Colonic mucosa (tissue), 4 donors: ENCODE data around the gene PPEF2. TPM values are rescaled to one million over a fixed set of nuclear protein-coding genes. Genes with fewer than 3 reads are reported as not detected.

Experiments
- DNase-seq: peaks from one replicate; pipeline ENCODE4 v3.0.0-alpha.2; 2020
- H3K27ac ChIP-seq: fragments of 200-600 bp; one replicate; pipeline ENCODE4 v1.8.0; 2021
- H3K27me3 ChIP-seq: fragments of 200-600 bp; one replicate; pipeline ENCODE4 v1.8.0; 2021
- H3K36me3 ChIP-seq: fragments of 200-600 bp; one replicate; pipeline ENCODE4 v1.8.0; 2021
- H3K4me1 ChIP-seq: fragments of 200-600 bp; one replicate; pipeline ENCODE4 v1.8.0; 2021; ENCODE audit warnings: mild to moderate bottlenecking
- H3K4me3 ChIP-seq: fragments of 200-600 bp; one replicate; pipeline ENCODE4 v1.8.0; 2021
- H3K9ac ChIP-seq, 2 donors: one replicate each; pipeline ENCODE4 v1.7.0; 2013; ENCODE audit warnings: control low read depth in 2 of 2, low read depth in 2 of 2, low read length in 2 of 2
- H3K9me3 ChIP-seq: fragments of 200-600 bp; one replicate; pipeline ENCODE4 v1.8.0; 2021
- intact Hi-C: fragments of 100-400 bp; cut with DNase I; formaldehyde crosslinking; loops from one replicate; pipeline ENCODE4 v1.14.1; 2022
- total RNA-seq, 2 donors: library from RNA; stranded (reverse); fragmentation: NEBNext Ultra II Directional in 1 of 2; extraction: Animal tissue kit (Norgen Biotek cat#: 25700) in 1 of 2; gene quantifications; one replicate each; pipeline ENCODE4 v1.2.1, GENCODE V29; 2021
- TF ChIP-seq, protein P1 (sequence below): fragments of 200-600 bp; IDR thresholded peaks from one replicate; pipeline ENCODE4 v1.8.0; 2022; ENCODE audit warnings: antibody characterized with exemption, mild to moderate bottlenecking
- donor health status: healthy.
- donor health status: DM: no; HTN: no; CAD: no.
- donor health status: DM: no; HTN: no; CAD: no.

Gene PPEF2
- total RNA-seq, 2 donors from 2014 or later = not detected

DNA sequence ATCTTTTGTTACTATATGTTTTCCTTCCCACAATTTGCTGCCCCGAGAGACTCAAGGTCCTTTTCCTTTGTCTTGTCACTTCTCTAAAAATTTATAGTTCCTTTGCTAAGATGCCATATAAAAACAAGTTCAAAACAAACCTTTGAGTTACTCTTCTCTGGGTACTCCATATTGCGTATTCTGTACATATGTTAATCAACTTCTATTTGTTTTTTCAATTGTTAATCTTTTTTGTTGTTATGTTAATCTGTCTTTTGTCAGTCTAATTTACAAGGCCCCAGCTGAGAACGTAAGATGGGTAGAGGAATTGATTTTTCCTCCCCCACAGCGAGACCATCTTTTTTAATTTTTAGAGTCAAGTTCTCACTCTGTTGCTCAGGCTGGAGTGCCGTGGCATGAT, 7.2 kb upstream of the PPEF2 start:
- intact Hi-C loops = no loop called here
- H3K9me3 ChIP-seq = no peaks in the 10 kb centered on the region
- no peak overlapping the region for H3K4me3 ChIP-seq
- no peaks in the 10 kb centered on the region for H3K27me3 ChIP-seq
- H3K36me3 ChIP-seq = no peaks in the 10 kb centered on the region
- H3K27ac ChIP-seq = no peak overlapping the region
- no peak for DNase-seq
- no peak overlapping the region for H3K9ac ChIP-seq
- TF ChIP-seq, protein P1, sequence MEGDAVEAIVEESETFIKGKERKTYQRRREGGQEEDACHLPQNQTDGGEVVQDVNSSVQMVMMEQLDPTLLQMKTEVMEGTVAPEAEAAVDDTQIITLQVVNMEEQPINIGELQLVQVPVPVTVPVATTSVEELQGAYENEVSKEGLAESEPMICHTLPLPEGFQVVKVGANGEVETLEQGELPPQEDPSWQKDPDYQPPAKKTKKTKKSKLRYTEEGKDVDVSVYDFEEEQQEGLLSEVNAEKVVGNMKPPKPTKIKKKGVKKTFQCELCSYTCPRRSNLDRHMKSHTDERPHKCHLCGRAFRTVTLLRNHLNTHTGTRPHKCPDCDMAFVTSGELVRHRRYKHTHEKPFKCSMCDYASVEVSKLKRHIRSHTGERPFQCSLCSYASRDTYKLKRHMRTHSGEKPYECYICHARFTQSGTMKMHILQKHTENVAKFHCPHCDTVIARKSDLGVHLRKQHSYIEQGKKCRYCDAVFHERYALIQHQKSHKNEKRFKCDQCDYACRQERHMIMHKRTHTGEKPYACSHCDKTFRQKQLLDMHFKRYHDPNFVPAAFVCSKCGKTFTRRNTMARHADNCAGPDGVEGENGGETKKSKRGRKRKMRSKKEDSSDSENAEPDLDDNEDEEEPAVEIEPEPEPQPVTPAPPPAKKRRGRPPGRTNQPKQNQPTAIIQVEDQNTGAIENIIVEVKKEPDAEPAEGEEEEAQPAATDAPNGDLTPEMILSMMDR = no peak
- no peaks in the 10 kb centered on the region for H3K4me1 ChIP-seq

DNA sequence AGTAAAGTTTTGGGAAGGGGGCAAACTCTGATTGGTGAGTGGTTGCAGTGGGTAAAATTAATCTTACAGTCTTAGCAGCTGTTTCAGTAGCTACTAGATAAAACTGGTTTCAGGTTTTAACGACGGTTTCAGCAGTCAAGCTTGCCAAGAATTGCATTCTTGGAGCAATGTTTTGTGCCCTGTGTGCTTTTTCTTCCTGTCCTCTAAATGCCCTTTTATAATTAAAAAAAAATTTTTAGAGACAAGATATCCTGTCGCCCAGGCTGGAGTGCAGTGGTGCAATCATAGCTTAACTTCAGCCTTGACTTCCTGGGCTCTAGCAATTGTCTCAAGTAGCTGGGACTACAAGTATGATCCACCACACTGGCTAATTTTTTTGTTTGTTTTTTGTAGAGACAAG, 6.3 kb upstream of the PPEF2 start:
- no peak for DNase-seq
- intact Hi-C loops = no loop called here
- Histone ChIP-seq H3K36me3 (no peaks in the 10 kb centered on the region), H3K4me3 (no peak overlapping the region), H3K4me1 (no peaks in the 10 kb centered on the region), H3K9me3 (no peaks in the 10 kb centered on the region), H3K27ac (no peak overlapping the region), H3K9ac (no peak overlapping the region), H3K27me3 (no peaks in the 10 kb centered on the region)
- TF ChIP-seq, protein P1 = no peak

DNA sequence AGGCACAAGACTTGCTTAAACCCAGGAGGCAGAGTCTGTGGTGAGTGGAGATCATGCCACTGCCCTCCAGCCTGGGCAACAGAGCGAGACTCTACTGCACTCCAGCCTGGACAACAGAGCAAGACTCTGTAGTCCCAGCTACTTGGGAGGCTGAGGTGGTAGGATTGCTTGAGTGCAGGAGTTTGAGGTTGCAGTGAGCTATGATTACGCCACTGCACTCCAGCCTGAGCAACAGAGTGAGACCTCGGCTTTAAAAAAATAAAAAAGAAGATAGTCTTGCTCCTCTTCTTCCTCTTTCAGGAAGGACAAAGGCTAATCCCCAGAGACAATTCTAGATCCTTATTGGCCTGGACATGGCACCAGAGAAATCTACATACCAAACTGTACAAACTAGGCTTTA, 5.7 kb upstream of the PPEF2 start:
- TF ChIP-seq, protein P1 = no peak
- no peak for DNase-seq
- intact Hi-C loops = no loop called here
- no peaks in the 10 kb centered on the region for H3K36me3 ChIP-seq
- H3K9ac ChIP-seq = no peak overlapping the region
- H3K9me3 ChIP-seq = no peaks in the 10 kb centered on the region
- H3K27me3 ChIP-seq = no peaks in the 10 kb centered on the region
- H3K27ac ChIP-seq = no peak overlapping the region
- no peak overlapping the region for H3K4me3 ChIP-seq
- H3K4me1 ChIP-seq = no peaks in the 10 kb centered on the region

DNA sequence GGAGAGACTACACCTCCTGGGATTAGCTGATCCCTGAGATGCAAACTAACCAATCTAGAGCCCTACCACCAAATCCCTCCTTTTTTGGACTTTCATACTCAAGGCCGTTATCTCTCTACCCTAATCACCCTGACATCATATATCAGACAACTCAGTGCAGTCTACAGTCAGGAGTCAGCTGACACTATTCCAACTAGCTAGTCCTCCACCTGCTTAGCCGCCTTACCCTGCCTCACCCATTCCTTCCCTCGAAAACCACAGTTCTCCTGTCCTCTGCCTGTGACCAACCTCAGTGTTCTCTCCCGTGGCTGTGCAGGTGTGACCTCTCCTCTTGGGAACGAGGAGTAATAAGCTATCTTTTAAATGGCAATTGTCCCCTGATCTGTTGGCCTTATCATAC, 1.8 kb upstream of the PPEF2 start:
- no peaks in the 10 kb centered on the region for H3K4me1 ChIP-seq
- no peaks in the 10 kb centered on the region for H3K27me3 ChIP-seq
- H3K27ac ChIP-seq = no peak overlapping the region
- H3K9me3 ChIP-seq = no peaks in the 10 kb centered on the region
- no peak overlapping the region for H3K4me3 ChIP-seq
- no peaks in the 10 kb centered on the region for H3K36me3 ChIP-seq
- intact Hi-C loops = no loop called here
- no peak overlapping the region for H3K9ac ChIP-seq
- no peak for DNase-seq
- TF ChIP-seq, protein P1 = no peak

DNA sequence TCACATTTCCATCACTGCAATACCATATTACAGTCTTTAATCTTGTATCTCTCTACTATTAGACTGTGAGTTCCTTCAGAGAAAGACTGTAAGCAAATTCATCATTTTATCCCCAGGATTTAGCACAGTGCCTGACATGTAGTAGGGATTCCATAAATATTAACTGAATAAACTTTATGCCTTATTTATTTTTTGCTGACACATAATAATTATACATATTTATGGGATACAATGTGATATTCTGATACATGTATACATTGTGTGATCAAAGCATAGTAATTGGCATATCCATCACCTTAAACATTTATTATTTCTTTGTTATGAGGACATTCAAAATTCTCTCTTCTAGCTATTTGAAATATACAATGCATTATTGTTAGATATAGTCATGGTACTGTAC, 3.7 kb downstream of the PPEF2 start:
- Histone ChIP-seq H3K4me1 (no peaks in the 10 kb centered on the region), H3K36me3 (no peaks in the 10 kb centered on the region), H3K27me3 (no peaks in the 10 kb centered on the region), H3K9ac (no peak overlapping the region), H3K4me3 (no peak overlapping the region), H3K9me3 (no peaks in the 10 kb centered on the region), H3K27ac (no peak overlapping the region)
- intact Hi-C loops = loop anchor here (5.0 to 10.0 kb wide), 2 partner anchors 44 to 166 kb away; partner anchors contain the start of gene NAAA
- no peak for DNase-seq
- TF ChIP-seq, protein P1 = no peak
